GM21447 (cell line): ENCODE data around the gene NCOA3.
"Not testable (repeated sequence)": the region's sequence is repeated elsewhere in the genome, so short reads cannot be mapped to it uniquely, and the experiment has no call there.

Source experiments
- ATAC-seq: cut with Tn5 transposase; IDR thresholded peaks from one replicate; pipeline ENCODE4 v1.9.1; 2021; ENCODE audit not compliant: unreplicated experiment

NCOA3 gene

DNA sequence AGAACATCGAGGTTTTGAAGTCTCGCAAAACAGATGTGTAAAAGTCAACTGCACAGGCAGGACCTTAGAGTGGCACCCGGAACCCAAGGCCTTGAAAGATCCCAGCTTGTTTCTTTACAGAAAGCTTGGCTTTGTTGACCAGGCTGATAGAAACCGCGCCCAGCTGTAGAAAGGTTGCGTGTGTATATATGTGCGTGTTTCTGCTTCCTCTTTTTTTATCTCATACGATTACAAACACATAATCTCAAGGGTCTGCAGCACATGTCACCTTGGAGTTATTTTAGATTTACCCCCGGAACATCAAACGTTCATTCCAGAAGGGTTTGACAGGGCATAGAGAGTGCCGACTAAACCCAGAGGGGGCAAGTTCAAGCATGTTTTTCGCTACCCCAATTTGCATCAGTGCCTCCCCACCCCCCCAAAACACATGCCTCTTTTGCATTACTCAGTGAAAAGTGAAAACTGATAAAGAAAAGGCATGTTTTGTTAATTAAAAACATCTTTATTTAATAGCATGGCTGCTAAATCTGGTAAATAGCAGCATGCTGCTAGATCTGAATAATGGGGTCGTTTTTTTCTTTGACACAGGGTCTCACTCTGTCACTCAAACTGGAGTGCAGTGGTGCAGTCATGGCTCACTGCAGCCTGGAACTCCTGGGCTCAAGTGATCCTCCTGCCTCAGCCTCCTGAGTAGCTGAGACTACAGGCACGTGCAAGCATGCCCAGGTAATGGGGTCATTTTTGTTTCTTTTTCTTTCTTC, 33.2 kb upstream of the NCOA3 start:
- ATAC-seq, result no peak

DNA sequence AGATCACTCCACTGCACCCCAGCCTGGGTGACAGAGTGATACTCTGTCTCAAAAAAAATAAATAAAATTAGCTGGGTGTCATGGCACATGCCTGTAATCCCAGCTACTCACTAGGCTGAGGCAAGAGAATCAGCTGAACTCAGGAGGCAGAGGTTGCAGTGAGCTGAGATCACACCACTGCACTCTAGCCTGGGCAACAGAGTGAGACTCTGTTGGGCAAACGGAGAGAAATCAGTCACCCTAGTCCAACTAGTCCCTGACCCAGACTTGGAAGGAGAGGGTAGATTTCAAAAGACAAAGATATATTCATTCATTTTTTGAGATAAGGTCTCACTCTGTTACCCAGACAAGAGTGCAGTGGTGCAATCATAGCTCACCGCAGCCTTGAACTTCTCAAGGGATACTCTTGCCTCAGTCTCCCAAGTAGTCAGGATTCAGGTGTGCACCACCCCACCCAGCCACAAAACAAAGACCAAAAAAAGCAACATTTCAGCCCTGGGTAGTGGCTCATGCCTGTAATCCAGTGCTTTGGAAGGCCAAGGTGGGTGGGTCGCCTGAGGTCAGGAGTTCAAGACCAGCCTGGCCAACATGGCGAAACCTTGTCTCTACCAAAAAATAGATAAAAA, 26.2 kb upstream of the NCOA3 start:
- no peak for ATAC-seq

DNA sequence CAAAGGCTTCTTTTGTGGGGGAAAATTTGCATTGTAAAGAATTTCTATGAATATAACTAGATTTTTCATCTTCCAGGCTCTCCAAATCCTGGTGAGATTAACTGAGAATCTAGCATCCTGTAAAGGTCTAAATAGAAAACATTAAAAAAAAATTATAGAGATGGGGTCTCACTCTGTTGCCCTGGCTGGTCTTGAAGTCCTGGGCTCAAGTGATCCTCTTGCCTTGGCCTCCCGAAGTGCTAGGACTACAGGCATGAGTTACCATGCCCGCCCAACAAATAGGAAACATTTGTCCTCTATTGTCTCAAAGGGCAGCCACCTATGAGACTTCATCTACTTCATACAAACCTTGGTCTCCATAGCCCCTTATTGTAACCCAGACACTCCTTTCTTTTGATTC, 25.2 kb upstream of the NCOA3 start:
- no peak for ATAC-seq

DNA sequence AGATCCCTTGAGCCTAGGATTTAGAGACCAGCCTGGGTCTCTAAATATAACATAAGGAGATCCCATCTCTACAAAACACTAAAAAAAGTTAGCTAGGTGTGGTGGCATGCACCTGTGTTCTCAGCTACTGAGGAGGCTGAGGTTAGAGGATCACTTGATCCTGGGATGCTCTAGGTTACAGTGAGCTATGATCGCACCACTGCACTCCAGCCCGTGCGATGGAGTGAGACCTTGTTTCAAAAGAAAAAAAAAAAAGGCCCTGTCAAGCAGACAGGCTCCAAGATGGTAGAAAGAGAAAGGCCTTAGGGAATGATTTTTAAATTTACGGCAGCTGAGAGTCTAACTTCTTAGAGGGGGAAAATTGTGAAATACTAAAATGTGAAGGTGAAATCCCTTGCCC, 22.6 kb upstream of the NCOA3 start:
- no peak for ATAC-seq

DNA sequence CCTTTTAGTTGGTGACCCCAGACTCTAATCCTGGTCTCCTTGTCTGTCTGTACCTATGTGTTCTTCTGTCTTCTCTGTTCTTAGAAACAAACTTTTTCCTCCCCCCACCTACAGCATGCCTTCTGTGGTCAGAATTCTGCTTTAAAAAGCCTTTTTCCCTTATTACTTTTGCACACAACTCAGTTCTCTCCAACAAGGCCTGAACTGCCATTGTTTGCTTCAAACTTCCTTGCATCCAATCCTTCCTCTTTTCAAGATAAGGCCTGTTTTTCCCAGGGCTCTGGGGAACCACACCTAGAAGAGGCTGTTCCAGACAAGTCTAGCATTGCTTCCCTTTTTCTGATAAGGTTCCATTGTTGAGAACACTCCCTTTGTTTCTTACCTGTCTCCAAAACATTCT, 22.2 kb upstream of the NCOA3 start:
- ATAC-seq, result no peak

DNA sequence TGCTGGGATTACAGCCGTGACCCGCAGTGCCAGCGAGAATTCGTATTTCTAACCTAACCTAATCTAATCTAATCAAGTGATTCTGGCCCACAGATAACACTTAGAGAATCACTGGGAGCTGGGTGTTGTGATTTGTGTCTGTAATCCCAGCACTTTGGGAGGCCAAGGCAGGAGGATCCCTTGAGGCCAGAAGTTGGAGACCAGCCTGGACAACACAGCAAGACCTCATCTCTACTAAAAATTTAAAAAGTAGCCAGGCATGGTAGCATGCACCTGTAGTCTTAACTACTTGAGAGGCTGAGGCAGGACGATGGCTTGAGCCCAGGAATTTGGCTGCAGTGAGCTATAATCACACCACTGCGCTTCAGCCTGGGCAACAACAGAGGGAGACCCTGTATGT, 21.4 kb upstream of the NCOA3 start:
- no peak for ATAC-seq

DNA sequence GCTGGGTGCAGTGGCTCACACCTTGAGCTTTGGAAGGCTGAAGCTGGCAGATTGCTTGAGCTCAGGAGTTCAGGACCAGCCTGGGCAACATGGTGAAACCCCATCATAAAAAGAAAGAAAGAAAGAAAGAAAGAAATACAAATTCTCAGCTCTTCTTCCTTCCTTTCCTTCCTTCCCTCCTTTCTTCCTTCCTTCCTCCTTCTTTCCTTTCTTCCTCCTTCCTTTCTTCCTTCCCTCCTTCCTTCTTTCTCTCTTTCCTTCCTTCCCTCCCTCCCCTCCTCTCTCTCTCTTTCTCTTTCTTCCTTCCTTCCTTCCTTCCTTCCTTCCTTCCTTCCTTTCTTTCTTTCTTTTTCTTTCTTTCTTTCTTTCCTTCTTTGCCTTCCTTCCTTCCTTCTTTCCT, 21.0 kb upstream of the NCOA3 start:
- ATAC-seq, result no peak

DNA sequence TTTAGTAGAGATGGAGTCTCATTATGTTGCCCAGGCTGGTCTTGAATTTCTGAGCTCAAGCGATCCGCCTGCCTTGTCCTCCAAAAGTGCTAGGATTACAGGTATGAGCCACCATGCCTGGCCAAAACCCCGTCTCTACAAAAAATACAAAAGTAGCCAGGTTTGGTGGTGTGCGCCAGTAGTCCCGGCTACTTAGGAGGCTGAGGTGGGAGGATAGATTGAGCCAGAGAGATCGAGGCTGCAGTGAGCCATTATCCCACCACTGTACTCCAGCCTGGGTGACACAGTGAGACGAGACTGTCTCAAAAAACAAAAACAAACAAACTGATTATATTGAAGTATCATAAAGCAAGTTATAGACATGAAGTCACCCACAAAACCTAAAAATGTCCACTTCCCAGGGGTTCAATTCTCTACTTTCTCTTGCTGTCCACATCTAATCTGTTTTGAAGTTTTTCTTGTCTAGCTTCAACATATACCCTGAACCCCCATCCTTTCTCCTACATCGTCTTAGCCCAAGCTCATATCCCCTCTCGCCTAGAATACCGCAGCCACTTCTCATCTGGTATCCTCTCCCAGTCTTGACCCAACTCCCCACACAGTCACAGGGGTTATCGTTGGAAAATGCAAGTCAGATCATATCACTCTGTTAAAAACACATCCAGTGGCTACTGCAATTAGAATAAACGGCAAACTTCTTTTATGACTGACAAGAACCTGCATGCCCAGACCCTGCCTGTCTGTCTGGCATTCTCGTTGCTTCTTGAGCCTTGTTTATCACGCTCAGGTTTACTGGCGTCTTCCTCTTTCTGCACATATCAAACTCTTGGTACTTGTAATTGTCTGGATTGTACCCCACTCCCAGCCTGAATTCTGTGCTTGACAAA, 20.1 kb upstream of the NCOA3 start:
- ATAC-seq, result no peak

DNA sequence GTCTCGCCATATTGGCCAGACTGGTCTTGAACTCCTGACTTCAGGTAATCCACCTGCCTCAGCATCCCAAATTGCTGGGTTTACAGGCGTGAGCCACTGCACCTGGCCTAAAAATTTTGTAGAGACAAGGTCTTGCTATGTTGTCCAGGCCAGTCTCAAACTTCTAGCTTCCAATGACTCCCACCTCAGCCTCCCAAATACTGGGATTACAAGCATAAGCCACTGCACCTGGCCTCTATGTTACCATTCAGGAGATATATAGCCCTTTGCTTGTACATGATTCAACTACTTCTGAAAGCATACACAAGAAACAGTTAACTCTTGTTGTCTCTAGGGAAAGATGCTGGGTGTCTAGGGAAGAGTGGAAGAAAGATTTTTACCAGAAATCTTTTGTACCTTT, 19.0 kb upstream of the NCOA3 start:
- ATAC-seq, result no peak

DNA sequence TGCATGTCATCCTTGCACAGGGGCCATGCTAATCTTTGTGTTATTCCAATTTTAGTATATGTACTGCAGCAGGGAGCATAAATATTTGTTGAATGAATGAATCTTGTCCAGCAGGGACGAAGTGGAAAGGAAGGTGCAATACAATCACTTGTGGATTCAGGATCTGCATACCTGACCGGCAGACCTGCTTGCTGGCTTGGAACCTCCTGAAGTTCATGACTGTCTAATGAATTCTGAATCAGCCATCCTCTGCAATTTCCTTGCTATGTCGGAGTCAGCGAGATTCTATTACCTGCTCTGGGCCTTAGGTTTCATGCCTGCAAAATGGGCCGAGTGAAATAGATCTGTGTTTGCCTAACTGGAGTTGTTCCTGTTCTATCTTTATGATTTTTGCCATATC, 17.4 kb upstream of the NCOA3 start:
- ATAC-seq, result no peak

DNA sequence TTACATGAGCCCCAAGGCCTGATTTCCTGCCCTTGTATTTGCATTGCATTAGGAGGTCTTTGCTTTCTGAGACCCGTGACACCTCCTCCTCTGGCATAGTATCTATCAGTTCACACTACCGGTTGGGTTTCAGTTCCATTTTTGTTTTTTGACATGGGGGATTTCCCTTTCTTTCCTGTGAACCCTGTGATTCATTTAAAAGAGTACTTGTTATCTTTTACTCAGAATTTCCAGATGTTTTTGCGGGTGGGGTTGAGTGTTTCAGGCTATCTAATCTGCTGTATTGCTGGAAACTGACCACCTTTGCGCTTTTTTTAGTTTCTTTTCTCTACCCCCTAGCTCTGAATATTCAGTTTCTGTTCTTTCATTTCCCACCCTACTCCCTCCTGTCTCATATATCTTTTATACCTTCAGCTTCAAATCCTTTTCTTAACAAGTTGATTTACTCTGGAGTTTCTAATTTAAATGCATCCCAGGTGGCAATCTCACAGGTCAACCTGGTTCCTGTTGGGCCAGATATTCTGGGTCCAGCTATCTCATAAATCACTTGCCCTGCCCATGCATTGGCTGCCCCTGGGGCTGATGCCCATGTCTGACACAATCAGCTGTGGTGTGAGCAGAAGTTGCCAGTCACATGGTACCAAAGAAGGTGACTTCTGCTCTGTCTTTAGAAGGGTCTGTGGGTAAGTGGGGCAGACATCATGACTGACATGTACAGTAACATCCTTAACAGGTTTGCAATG, 14.3 kb upstream of the NCOA3 start:
- ATAC-seq, result peak; percentile 80

DNA sequence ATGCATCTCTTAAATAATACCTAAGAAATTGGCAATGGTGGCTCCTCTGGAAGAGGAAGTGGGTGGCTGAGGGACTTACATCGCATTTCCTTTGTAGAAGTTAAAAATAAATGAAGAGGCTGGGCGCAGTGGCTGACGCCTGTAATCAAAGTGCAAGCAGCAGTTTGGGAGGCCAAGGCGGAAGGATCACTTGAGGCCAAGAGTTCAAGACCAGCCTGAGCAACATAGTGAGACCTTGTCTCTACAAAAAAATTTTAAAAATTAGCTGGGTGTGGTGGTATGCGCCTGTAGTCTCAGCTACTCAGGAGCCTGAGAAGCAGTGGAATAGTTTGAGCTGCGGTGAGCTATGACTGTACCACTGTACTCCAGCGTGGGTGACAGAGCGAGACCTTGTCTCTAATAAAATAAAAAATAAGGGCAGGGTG, 12.2 kb upstream of the NCOA3 start:
- ATAC-seq, result no peak

DNA sequence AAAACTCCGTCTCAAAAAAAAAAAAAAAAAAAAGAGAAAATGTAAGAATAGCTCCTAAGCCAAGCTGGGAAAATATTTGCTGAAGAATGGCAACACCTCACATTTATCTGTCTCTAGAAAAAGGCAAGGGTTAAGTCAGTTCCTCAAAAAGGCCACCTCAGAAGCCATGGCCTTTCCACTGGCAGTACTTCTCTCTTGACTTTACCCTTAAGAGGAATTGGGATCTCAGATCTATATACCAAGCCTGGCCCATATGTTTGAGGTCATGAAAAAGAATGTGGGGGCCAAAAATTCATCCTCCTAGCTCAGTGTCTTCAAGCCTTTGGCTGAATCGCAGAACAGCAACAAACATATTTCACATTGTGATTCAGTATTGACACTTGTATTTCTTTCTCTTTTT, 10.9 kb upstream of the NCOA3 start:
- no peak for ATAC-seq

DNA sequence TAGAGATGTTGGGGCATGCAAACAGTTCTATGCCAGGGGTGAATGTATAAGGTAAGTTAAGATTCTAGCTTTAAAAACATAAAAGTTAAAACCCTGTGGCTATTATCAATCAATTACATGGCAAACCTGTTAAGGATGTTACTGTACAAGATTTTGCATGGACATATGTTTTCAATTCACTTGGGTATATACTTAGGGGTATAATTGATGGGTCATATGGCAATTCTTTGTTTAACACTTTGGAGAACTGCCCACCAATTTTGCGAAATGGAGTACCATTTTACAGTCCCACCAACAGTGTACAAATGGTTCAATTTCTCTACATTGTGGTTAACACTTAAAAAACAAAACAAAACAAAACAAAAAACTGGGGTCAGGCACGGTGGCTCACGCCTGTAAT, 9.4 kb upstream of the NCOA3 start:
- no peak for ATAC-seq

DNA sequence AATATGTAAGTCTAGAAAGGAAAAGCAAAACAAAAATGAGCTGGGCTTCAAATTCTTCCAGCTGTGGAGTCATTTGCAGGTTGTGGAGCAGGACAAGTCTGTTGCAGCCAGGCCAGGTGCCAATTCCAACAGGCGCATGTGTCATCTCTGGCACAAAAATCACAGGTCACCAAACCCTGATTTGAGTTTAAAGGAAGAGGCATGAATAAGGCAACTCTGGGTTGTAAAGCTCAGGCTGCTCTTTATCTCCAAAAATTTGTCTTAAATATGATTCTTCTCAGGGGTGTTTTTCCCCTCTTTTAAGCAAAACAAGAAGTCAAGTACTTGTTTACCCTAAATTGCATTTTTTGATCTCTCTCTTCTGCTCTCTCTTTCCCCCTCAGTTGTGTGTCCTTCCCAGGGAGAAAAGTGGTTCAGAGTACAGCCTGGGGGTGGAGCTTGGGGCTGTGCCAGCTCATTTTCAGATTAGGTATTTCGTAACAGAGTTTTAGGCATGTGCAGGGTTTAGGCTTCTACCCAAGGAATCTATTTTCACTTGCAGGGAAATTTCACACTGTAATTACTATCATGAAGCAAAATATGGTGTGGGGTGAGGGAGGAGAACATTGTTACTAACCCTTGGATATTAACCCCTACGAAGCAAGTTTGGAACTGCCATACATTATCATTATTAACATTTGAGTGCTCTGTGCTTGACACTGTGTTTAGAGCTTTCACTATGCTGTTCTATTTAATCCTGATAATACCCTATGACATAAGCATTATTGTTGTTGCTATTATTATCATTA, 8.3 kb upstream of the NCOA3 start:
- ATAC-seq, result peak; percentile 49

DNA sequence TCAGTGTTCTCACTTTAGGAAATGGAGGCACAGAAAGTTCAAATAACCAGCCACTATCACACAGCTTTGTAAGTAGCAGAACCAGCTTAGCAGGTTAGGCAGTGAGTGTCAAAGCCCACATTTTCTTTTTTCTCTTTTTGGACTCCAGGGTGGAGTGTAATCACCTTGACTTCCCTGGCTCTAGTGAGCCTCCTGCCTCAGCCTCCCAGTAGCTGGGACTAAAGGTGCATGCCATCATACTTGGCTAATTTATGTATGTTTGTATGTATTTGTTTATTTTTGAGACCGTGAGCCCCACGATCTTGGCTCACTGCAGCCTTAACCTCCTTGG, 7.8 kb upstream of the NCOA3 start:
- no peak for ATAC-seq

DNA sequence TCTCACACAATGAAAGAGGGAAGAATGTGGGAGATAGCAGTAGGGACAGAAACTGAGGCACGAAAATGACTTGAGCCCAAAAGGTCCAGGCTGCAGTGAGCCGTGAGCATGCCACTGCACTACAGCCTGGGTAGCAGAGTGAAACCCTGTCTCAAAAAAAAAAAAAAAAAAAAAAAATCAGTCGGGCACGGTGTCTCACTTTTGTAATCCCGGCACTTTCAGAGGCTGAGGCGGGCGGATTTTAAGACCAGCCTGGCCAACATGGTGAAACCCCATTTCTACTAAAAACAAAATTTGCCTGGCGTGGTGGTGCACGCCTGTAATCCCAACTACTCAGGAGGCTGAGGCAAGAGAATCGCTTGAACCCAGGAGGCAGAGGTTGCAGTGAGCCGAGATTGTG, 7.1 kb upstream of the NCOA3 start:
- not testable (repeated sequence) for ATAC-seq

DNA sequence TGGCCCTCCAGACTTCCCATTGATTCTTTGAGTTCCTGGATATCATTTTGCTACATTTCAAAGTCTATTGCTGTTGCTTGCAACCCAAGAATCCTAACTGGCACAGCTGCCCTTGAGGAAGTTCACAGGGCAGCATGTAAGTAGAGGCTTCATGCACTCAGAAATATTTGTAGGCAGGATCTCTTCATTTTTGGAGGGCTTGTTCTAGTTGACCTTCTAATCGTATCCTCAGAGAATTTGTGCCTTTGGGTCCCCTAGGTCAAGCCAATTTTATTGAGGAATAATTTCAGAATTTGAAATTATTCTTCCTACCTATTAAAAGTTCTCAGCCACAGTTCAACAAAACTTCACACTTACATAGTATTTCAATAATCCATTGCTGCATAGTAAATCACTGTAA, 5.6 kb upstream of the NCOA3 start:
- no peak for ATAC-seq

DNA sequence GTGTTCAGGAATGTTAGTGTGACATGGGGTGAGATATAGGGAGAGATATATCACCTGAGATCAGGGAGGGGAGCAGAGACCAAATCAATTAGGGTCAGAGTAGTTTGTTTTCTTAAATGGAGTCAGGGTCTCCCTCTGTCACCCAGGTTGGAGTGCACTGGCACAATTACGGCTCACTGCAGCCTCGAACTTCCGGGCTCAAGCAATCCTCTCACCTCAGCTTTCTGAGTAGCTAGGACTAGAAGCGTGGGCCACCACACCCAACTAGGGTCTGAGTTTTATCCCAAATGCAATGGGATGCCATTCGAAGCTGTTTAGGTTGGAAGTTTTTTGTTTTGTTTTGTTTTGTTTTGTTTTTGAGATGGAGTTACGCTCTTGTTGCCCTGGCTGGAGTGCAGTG, 3.1 kb upstream of the NCOA3 start:
- ATAC-seq, result no peak

DNA sequence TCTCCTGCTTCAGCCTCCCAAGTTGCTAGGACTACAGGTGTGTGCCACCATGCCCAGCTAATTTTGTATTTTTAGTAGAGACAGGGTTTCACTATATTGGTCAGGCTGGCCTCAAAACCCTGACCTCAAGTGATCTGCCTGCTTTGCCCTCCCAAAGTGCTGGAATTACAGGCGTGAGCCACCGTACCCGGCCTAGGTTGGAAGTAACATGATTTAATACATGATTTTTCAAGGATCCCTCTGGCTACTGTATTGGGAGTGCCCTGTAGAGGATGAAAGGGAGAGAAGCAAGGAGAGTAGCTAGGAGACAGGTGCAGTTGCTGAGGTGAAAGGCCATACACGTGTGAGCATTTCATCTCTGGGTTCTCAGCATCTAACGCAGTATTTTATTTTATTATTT, 2.6 kb upstream of the NCOA3 start:
- no peak for ATAC-seq

DNA sequence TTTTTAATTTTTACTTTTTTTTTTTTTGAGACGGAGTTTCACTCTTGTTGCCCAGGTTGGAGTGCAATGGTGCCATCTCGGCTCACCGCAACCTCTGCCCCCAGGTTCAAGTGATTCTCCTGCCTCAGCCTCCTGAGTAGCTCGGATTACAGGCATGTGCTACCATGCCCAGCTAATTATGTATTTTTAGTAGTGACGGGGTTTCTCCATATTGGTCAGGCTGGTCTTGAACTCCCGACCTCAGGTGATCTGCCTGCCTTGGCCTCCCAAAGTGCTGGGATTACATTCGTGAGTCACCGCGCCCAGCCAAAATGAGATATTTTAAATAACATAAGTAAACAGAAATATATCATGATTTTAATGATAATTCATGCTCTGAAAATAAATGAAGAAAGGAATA, 1.6 kb upstream of the NCOA3 start:
- not testable (repeated sequence) for ATAC-seq
